GM19328 (cell line): ENCODE results near the gene GCFC2.
"Not testable (repeated sequence)": the region's sequence is repeated elsewhere in the genome, so short reads cannot be mapped to it uniquely, and the experiment has no call there.

ENCODE experiments used
- ATAC-seq: cut with Tn5 transposase; IDR thresholded peaks from one replicate; pipeline ENCODE4 v1.9.1; 2021; ENCODE audit warnings: mild to moderate bottlenecking, moderate library complexity; ENCODE audit not compliant: unreplicated experiment

The GCFC2 gene

GRCh38 chr2:75680402-75680801, 30.3 kb downstream of the GCFC2 start:
- ATAC-seq, result no peak

GRCh38 chr2:75679556-75679955, 31.2 kb downstream of the GCFC2 start:
- ATAC-seq, result no peak

- ATAC-seq, result no peak
Observed at GRCh38 chr2:75676464-75676863, 34.3 kb downstream of the GCFC2 start.

- no peak for ATAC-seq
Observed at GRCh38 chr2:75675908-75676307, 34.8 kb downstream of the GCFC2 start.

GRCh38 chr2:75675423-75675822, 35.3 kb downstream of the GCFC2 start:
- not testable (repeated sequence) for ATAC-seq

GRCh38 chr2:75667884-75668283, 42.8 kb downstream of the GCFC2 start:
- ATAC-seq, result no peak

GRCh38 chr2:75666911-75667310, 43.8 kb downstream of the GCFC2 start:
- ATAC-seq, result no peak

- ATAC-seq, result no peak
Observed at GRCh38 chr2:75657798-75658197, 52.9 kb downstream of the GCFC2 start.

- no peak for ATAC-seq
Observed at GRCh38 chr2:75656563-75656962, 54.2 kb downstream of the GCFC2 start.

- ATAC-seq, result no peak
Observed at GRCh38 chr2:75655861-75656260, 54.9 kb downstream of the GCFC2 start.

- no peak for ATAC-seq
Observed at GRCh38 chr2:75654012-75654411, 56.7 kb downstream of the GCFC2 start.

GRCh38 chr2:75647771-75648170, 62.9 kb downstream of the GCFC2 start:
- ATAC-seq, result no peak

- ATAC-seq, result peak; percentile 93
Observed at GRCh38 chr2:75646583-75647425, 63.9 kb downstream of the GCFC2 start, which contains the start of gene MRPL19. Gene MRPL19 (plus strand): TSS chr2:75646783. CDS start chr2:75646808, 25 bp downstream.

- ATAC-seq, result peak; percentile 2
Observed at GRCh38 chr2:75646090-75646582, 64.6 kb downstream of the GCFC2 start.

GRCh38 chr2:75645643-75646042, 65.1 kb downstream of the GCFC2 start:
- ATAC-seq, result no peak

- no peak for ATAC-seq
Observed at GRCh38 chr2:75643980-75644379, 66.7 kb downstream of the GCFC2 start.

GRCh38 chr2:75641587-75641986, 69.1 kb downstream of the GCFC2 start:
- no peak for ATAC-seq

- ATAC-seq, result peak; percentile 98
Observed at GRCh38 chr2:75640621-75641121, 70.0 kb downstream of the GCFC2 start.

- no peak for ATAC-seq
Observed at GRCh38 chr2:75637568-75637967, 73.1 kb downstream of the GCFC2 start.

- ATAC-seq, result no peak
Observed at GRCh38 chr2:75634945-75635344, 75.8 kb downstream of the GCFC2 start.

GRCh38 chr2:75633620-75634019, 77.1 kb downstream of the GCFC2 start:
- no peak for ATAC-seq

GRCh38 chr2:75632813-75633212, 77.9 kb downstream of the GCFC2 start:
- no peak for ATAC-seq
